ENCODE data around the gene SLMAP.

The SLMAP gene

DNA sequence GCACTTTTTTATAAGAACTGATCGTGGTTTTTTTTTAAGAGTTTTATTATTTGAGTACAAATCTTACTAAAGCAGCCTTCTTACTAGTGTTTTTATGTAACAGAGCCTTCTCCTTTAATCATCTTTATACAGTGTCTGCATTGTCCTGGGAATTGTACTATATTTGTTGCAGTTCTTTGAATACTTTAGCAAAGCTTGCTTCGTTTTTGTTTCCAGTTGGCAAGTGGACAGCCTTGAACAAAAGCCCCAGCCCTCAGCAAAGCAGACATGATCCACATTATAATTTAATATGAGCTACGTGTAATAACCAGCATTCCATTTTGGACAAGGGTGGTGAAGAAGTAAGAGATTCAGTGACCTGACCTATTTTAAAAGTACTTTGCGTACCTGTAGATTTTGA is 139.9 kb downstream of the SLMAP start:
- Histone ChIP-seq H4K20me1 (ENCODE audit: insufficient read depth, low read length) (no peaks in the 10 kb centered on the region), H2AFZ (ENCODE audit: low read length) (no peak overlapping the region), H3K79me2 (ENCODE audit: low read length) (no peaks in the 10 kb centered on the region), H3K4me1 (ENCODE audit: low read length) (no peaks in the 10 kb centered on the region), H3K9me3 (replicated peaks; ENCODE audit: insufficient read depth, low read length) (no peaks in the 10 kb centered on the region), H3K9ac (ENCODE audit: low read length) (no peak overlapping the region), H3K36me3 (replicated peaks; ENCODE audit: insufficient read depth, low read length) (no peaks in the 10 kb centered on the region), H3K4me3 (ENCODE audit: low read length) (no peak overlapping the region), H3K9me2 (replicated peaks; ENCODE audit: insufficient read depth, low read length) (no peaks in the 10 kb centered on the region), H3K27me3 (replicated peaks; ENCODE audit: insufficient read depth, low read length) (no peaks in the 10 kb centered on the region), H3F3A (ENCODE audit: insufficient read depth, low read length) (no peaks in the 10 kb centered on the region), H3K4me2 (ENCODE audit: low read depth, low read length) (no peak overlapping the region), H3K27ac (ENCODE audit: low read length) (no peak overlapping the region)
- TF ChIP-seq EZH2phosphoT487 (IDR thresholded peaks at IDR 0.05; ENCODE audit: low read length) = no peak
- no peak for DNase-seq

DNA sequence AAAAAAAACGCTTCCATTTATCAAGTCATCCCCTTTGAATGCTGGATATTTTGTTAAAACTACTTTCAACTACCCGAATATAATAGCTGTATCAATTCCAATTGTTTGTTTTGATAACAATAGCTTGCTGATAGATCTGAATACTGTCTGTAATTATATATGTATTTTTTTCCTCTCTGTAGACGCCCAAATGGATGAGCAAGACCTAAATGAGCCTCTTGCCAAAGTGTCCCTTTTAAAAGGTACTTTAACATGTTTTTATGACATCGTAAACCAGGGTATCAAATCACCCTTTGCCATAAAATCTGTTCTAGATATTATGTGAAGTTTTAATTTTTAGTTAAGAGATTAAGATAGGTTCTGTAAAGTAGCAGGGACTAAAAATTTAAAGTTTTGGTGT is 140.6 kb downstream of the SLMAP start:
- Histone ChIP-seq H3K9me2 (replicated peaks; ENCODE audit: insufficient read depth, low read length) (no peaks in the 10 kb centered on the region), H3K36me3 (replicated peaks; ENCODE audit: insufficient read depth, low read length) (no peaks in the 10 kb centered on the region), H3K9ac (ENCODE audit: low read length) (no peak overlapping the region), H3K27ac (ENCODE audit: low read length) (no peak overlapping the region), H4K20me1 (ENCODE audit: insufficient read depth, low read length) (no peaks in the 10 kb centered on the region), H3K27me3 (replicated peaks; ENCODE audit: insufficient read depth, low read length) (no peaks in the 10 kb centered on the region), H3K79me2 (ENCODE audit: low read length) (no peaks in the 10 kb centered on the region), H3K4me2 (ENCODE audit: low read depth, low read length) (no peak overlapping the region), H3K4me3 (ENCODE audit: low read length) (no peak overlapping the region), H2AFZ (ENCODE audit: low read length) (no peak overlapping the region), H3K4me1 (ENCODE audit: low read length) (no peaks in the 10 kb centered on the region), H3F3A (ENCODE audit: insufficient read depth, low read length) (no peaks in the 10 kb centered on the region), H3K9me3 (replicated peaks; ENCODE audit: insufficient read depth, low read length) (no peaks in the 10 kb centered on the region)
- DNase-seq = no peak
- TF ChIP-seq EZH2phosphoT487 (IDR thresholded peaks at IDR 0.05; ENCODE audit: low read length) (no peak), EZH2 (optimal IDR thresholded peaks at IDR 0.05; ENCODE audit: low read depth, low read length) (no peak)
- TF ChIP-seq, protein P1, sequence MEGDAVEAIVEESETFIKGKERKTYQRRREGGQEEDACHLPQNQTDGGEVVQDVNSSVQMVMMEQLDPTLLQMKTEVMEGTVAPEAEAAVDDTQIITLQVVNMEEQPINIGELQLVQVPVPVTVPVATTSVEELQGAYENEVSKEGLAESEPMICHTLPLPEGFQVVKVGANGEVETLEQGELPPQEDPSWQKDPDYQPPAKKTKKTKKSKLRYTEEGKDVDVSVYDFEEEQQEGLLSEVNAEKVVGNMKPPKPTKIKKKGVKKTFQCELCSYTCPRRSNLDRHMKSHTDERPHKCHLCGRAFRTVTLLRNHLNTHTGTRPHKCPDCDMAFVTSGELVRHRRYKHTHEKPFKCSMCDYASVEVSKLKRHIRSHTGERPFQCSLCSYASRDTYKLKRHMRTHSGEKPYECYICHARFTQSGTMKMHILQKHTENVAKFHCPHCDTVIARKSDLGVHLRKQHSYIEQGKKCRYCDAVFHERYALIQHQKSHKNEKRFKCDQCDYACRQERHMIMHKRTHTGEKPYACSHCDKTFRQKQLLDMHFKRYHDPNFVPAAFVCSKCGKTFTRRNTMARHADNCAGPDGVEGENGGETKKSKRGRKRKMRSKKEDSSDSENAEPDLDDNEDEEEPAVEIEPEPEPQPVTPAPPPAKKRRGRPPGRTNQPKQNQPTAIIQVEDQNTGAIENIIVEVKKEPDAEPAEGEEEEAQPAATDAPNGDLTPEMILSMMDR (IDR thresholded peaks at IDR 0.05; ENCODE audit: low read length) = no peak

DNA sequence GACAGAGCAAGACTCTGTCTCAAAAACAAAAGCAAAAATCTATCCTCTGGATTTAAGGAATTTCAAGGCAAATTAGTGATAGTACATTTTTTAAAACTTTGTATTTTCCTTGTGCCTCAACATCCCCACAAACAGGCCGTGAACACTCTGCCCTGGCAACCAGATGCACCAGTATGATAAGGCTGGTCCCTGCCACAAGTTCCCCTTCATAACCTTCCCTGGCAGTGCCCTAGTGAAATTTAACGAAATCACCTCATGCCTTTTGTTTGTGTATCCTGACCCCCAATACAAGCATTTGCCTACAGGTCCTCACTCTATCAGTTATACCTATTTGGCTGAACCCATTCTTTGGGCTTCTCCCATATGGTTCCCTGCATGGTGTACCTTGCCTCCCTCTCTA is 144.7 kb downstream of the SLMAP start:
- H2AFZ ChIP-seq (ENCODE audit: low read length) = no peak overlapping the region
- H3K9ac ChIP-seq (ENCODE audit: low read length) = no peak overlapping the region
- no peak overlapping the region for H3K4me2 ChIP-seq (ENCODE audit: low read depth, low read length)
- no peaks in the 10 kb centered on the region for H3K4me1 ChIP-seq (ENCODE audit: low read length)
- TF ChIP-seq, protein P1 (IDR thresholded peaks at IDR 0.05; ENCODE audit: low read length) = no peak
- TF ChIP-seq EZH2 (optimal IDR thresholded peaks at IDR 0.05; ENCODE audit: low read depth, low read length) (no peak), EZH2phosphoT487 (IDR thresholded peaks at IDR 0.05; ENCODE audit: low read length) (no peak)
- no peaks in the 10 kb centered on the region for H3F3A ChIP-seq (ENCODE audit: insufficient read depth, low read length)
- H3K4me3 ChIP-seq (ENCODE audit: low read length) = no peak overlapping the region
- no peaks in the 10 kb centered on the region for H4K20me1 ChIP-seq (ENCODE audit: insufficient read depth, low read length)
- no peaks in the 10 kb centered on the region for H3K27me3 ChIP-seq (replicated peaks; ENCODE audit: insufficient read depth, low read length)
- no peak for DNase-seq
- H3K36me3 ChIP-seq (replicated peaks; ENCODE audit: insufficient read depth, low read length) = no peaks in the 10 kb centered on the region
- H3K79me2 ChIP-seq (ENCODE audit: low read length) = no peaks in the 10 kb centered on the region
- H3K9me3 ChIP-seq (replicated peaks; ENCODE audit: insufficient read depth, low read length) = no peaks in the 10 kb centered on the region
- H3K27ac ChIP-seq (ENCODE audit: low read length) = no peak overlapping the region
- H3K9me2 ChIP-seq (replicated peaks; ENCODE audit: insufficient read depth, low read length) = no peaks in the 10 kb centered on the region

DNA sequence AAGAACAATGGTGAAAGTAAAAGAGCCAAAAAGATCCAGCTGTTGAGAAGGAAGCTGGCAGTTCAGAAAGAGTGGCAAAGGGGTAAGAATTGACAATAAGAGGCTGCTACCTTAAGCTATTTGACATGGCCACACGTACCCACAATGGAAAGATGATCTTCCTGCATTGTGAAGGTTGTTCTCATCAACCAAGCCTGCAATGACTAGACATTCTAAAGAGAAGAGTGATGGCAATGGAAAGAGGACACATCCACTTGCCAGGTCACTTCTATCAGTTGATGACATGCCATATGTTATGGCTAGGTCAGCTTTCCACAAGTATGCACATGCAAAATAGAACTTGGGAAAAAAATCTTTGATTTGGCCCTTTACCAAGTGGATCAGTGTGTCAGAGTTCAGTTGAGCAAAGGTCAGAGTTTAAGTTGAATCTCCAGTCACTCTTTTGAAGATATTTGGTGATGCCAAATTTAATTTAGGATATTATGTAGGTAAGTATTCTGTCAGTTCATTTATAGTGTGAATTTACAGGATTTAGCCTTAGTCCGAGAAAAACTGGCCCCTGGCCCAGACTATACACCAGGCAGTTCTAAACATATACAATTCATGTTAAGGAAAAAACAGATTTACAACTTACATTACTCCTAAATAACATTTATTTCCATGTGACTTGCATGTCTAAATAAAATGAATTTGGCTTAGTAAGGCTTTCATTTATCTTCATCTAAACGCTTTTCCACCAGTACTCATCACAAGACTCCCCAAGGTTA is 147.2 kb downstream of the SLMAP start:
- H4K20me1 ChIP-seq (ENCODE audit: insufficient read depth, low read length) = no peaks in the 10 kb centered on the region
- no peaks in the 10 kb centered on the region for H3K9me2 ChIP-seq (replicated peaks; ENCODE audit: insufficient read depth, low read length)
- no peak overlapping the region for H2AFZ ChIP-seq (ENCODE audit: low read length)
- no peak for DNase-seq
- no peak overlapping the region for H3K4me3 ChIP-seq (ENCODE audit: low read length)
- H3K4me2 ChIP-seq (ENCODE audit: low read depth, low read length) = no peak overlapping the region
- no peaks in the 10 kb centered on the region for H3K79me2 ChIP-seq (ENCODE audit: low read length)
- H3K36me3 ChIP-seq (replicated peaks; ENCODE audit: insufficient read depth, low read length) = no peaks in the 10 kb centered on the region
- H3K9ac ChIP-seq (ENCODE audit: low read length) = no peak overlapping the region
- H3K9me3 ChIP-seq (replicated peaks; ENCODE audit: insufficient read depth, low read length) = no peaks in the 10 kb centered on the region
- no peaks in the 10 kb centered on the region for H3K27me3 ChIP-seq (replicated peaks; ENCODE audit: insufficient read depth, low read length)
- no peaks in the 10 kb centered on the region for H3K4me1 ChIP-seq (ENCODE audit: low read length)
- TF ChIP-seq, protein P1 (IDR thresholded peaks at IDR 0.05; ENCODE audit: low read length) = no peak
- TF ChIP-seq EZH2 (optimal IDR thresholded peaks at IDR 0.05; ENCODE audit: low read depth, low read length) (no peak), EZH2phosphoT487 (IDR thresholded peaks at IDR 0.05; ENCODE audit: low read length) (no peak)
- H3F3A ChIP-seq (ENCODE audit: insufficient read depth, low read length) = no peaks in the 10 kb centered on the region
- H3K27ac ChIP-seq (ENCODE audit: low read length) = no peak overlapping the region

All from MM.1S (cell line).